IPS DF 6.9 (cell line): Measurements from ENCODE around the gene LDB2.

ENCODE experiments used
- DNase-seq: peaks from one replicate; pipeline ENCODE4 v3.0.0-alpha.2; 2013; ENCODE audit warnings: low read depth, low spot score
- H3K27ac ChIP-seq: one replicate; pipeline ENCODE4 v1.5.1; 2013; ENCODE audit warnings: low read length, control low read depth
- H3K27me3 ChIP-seq: 2 replicates; pipeline ENCODE4 v1.6.1; 2013; ENCODE audit warnings: mild to moderate bottlenecking, low read length; ENCODE audit not compliant: control insufficient read depth, insufficient read depth
- H3K36me3 ChIP-seq: 2 replicates; pipeline ENCODE4 v1.6.1; 2013; ENCODE audit warnings: low read length; ENCODE audit not compliant: control insufficient read depth, insufficient read depth
- H3K4me1 ChIP-seq: 2 replicates; pipeline ENCODE4 v1.6.1; 2013; ENCODE audit warnings: low read length; ENCODE audit not compliant: control insufficient read depth, insufficient read depth
- H3K4me3 ChIP-seq: 2 replicates; pipeline ENCODE4 v1.5.1; 2013; ENCODE audit warnings: mild to moderate bottlenecking, low read length
- H3K9me3 ChIP-seq: 2 replicates; pipeline ENCODE4 v1.6.1; 2013; ENCODE audit warnings: low read length, inconsistent platforms; ENCODE audit not compliant: control insufficient read depth, insufficient read depth
- WGBS: extraction: QIAGEN DNeasy Blood & Tissue Kit; methylation state at CpG from one replicate; pipeline ENCODE4 v1.1.7; 2013; ENCODE audit warnings: mixed read lengths, missing lambda C conversion rate; ENCODE audit not compliant: insufficient read length, insufficient coverage; 5-methylcytosine and 5-hydroxymethylcytosine counted together

LDB2 gene

GRCh38 chr4:16785793-16786527, 112.5 kb downstream of the LDB2 start:
- no peaks in the 10 kb centered on the region; the same call in 1 of the 2 replicates for H3K36me3 ChIP-seq
- H3K4me1 ChIP-seq = peaks cover 7% of the 10 kb centered on the region; the same call in 1 of the 2 replicates
- no peak for DNase-seq
- H3K9me3 ChIP-seq = no peaks in the 10 kb centered on the region
- no peak overlapping the region for H3K27ac ChIP-seq
- no CpG with 5 or more reads among the region's 6 CpGs for WGBS
- no peak overlapping the region for H3K4me3 ChIP-seq
- H3K27me3 ChIP-seq = no peaks in the 10 kb centered on the region; the same call in 1 of the 2 replicates

GRCh38 chr4:16783119-16783518, 115.3 kb downstream of the LDB2 start:
- H3K27ac ChIP-seq = no peak overlapping the region
- no peak for DNase-seq

GRCh38 chr4:16779028-16779675, 119.3 kb downstream of the LDB2 start:
- H3K36me3 ChIP-seq = no peaks in the 10 kb centered on the region; the same call in 1 of the 2 replicates
- H3K4me1 ChIP-seq = peaks cover 10% of the 10 kb centered on the region; the same call in 1 of the 2 replicates
- WGBS = no CpG with 5 or more reads among the region's 10 CpGs
- DNase-seq = no peak
- no peaks in the 10 kb centered on the region for H3K9me3 ChIP-seq
- H3K27ac ChIP-seq = no peak overlapping the region
- no peak overlapping the region for H3K4me3 ChIP-seq
- H3K27me3 ChIP-seq = no peaks in the 10 kb centered on the region; the same call in 1 of the 2 replicates

More at GRCh38 chr4:16783119-16783518, 115.3 kb downstream of the LDB2 start:
- Histone ChIP-seq H3K36me3 (no peaks in the 10 kb centered on the region; the same call in 1 of the 2 replicates), H3K4me1 (peaks cover 7% of the 10 kb centered on the region; the same call in 1 of the 2 replicates), H3K4me3 (no peak overlapping the region), H3K9me3 (no peaks in the 10 kb centered on the region), H3K27me3 (no peaks in the 10 kb centered on the region; the same call in 1 of the 2 replicates)
- WGBS = no CpG with 5 or more reads among the region's 4 CpGs

DNA sequence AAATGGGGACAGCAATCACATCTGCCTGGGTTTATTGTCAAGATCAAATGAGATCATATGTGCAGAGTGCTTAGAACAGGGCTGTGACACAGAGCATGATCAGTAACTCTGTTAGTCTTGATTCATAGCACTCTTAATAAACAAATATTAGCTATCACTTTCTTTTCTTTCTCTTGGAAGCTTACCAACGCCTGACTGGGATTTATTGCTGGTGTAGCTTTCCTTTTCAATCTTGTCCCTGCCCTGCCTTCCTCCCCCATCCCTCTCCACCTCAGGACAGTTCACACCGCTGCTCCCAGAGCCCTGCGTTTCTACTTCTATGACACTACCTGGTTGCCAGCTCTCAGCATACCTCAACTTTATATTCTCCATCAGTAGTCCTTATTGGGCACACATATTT, 120.7 kb downstream of the LDB2 start:
- Histone ChIP-seq H3K36me3 (no peaks in the 10 kb centered on the region; the same call in 1 of the 2 replicates), H3K9me3 (no peaks in the 10 kb centered on the region), H3K4me1 (peaks cover 3% of the 10 kb centered on the region; the same call in 1 of the 2 replicates), H3K27me3 (no peaks in the 10 kb centered on the region; the same call in 1 of the 2 replicates), H3K4me3 (no peak overlapping the region), H3K27ac (no peak overlapping the region)
- WGBS = no CpG with 5 or more reads among the region's 3 CpGs
- no peak for DNase-seq

GRCh38 chr4:16775411-16776154, 122.9 kb downstream of the LDB2 start:
- no peak overlapping the region for H3K27ac ChIP-seq
- H3K36me3 ChIP-seq = no peaks in the 10 kb centered on the region; the same call in 1 of the 2 replicates
- no peak overlapping the region for H3K4me3 ChIP-seq
- H3K27me3 ChIP-seq = no peaks in the 10 kb centered on the region
- no peaks in the 10 kb centered on the region for H3K9me3 ChIP-seq
- DNase-seq = no peak
- WGBS = no CpG with 5 or more reads among the region's 5 CpGs
- peaks cover 3% of the 10 kb centered on the region; the same call in 1 of the 2 replicates for H3K4me1 ChIP-seq

GRCh38 chr4:16772366-16772850, 126.0 kb downstream of the LDB2 start:
- Histone ChIP-seq H3K27ac (no peak overlapping the region), H3K27me3 (no peaks in the 10 kb centered on the region), H3K4me1 (peaks cover 3% of the 10 kb centered on the region; the same call in 1 of the 2 replicates), H3K36me3 (no peaks in the 10 kb centered on the region; the same call in 1 of the 2 replicates), H3K9me3 (no peaks in the 10 kb centered on the region), H3K4me3 (no peak overlapping the region)
- no peak for DNase-seq
- WGBS = no CpG with 5 or more reads among the region's 2 CpGs

DNA sequence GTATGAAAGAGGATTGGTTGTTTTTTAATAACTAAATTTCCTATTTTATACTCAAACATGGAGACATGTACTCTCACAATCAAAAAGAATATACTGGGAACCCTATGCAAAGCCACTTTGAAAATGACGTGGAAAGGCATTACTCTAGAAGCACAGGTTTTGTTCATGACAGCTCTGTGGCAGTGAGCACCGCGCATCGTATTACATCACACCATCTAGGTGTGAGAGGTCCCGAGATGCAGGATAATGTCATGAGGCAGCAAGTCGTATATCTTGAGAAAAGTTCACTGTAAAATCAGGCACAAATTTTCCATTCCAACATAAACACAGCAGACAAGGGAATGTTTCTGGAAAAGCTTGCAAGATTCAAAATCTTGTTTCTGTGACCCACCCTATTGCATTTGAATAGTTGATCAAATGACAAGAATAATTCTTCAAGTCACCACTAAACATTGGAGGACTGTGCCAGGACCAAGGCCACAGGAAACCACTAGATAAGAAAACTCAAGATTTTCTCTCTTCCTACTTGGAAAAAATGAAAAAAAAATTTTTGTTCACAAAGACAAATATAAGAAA, 127.6 kb downstream of the LDB2 start:
- no peak overlapping the region for H3K4me3 ChIP-seq
- H3K9me3 ChIP-seq = no peaks in the 10 kb centered on the region
- no CpG with 5 or more reads among the region's 6 CpGs for WGBS
- H3K27me3 ChIP-seq = no peaks in the 10 kb centered on the region
- H3K4me1 ChIP-seq = peaks cover 1% of the 10 kb centered on the region; the same call in 1 of the 2 replicates
- no peaks in the 10 kb centered on the region; the same call in 1 of the 2 replicates for H3K36me3 ChIP-seq
- DNase-seq = no peak
- no peak overlapping the region for H3K27ac ChIP-seq

GRCh38 chr4:16767861-16768260, 130.6 kb downstream of the LDB2 start:
- Histone ChIP-seq H3K4me1 (no peaks in the 10 kb centered on the region), H3K27ac (no peak overlapping the region), H3K27me3 (no peaks in the 10 kb centered on the region), H3K9me3 (no peaks in the 10 kb centered on the region), H3K36me3 (no peaks in the 10 kb centered on the region; the same call in 1 of the 2 replicates), H3K4me3 (no peak overlapping the region)
- no peak for DNase-seq
- WGBS = no CpG with 5 or more reads among the region's 3 CpGs

DNA sequence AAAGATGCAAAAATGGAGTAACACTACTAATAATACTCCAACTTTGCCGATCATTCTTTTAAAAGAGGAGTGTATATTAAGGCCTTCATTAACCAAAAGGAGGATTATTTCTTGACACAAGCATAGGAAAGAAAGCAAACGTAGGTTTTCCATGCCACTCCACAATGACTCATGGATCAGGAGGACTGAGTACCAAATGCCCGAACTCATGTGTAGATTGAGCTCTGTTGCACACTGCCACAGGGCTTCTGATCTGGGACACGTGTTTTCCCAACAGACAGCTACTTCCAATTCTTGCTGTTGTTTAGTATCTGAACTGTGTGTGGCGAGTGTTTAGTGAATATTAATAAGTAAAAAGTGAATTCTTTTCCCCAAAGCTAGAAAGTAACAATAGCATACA, 131.2 kb downstream of the LDB2 start:
- no CpG with 5 or more reads among the region's 5 CpGs for WGBS
- Histone ChIP-seq H3K36me3 (no peaks in the 10 kb centered on the region), H3K27ac (no peak overlapping the region), H3K4me1 (no peaks in the 10 kb centered on the region), H3K9me3 (no peaks in the 10 kb centered on the region), H3K4me3 (no peak overlapping the region), H3K27me3 (no peaks in the 10 kb centered on the region)
- no peak for DNase-seq

- no peaks in the 10 kb centered on the region for H3K4me1 ChIP-seq
- no peak for DNase-seq
- no CpG with 5 or more reads among the region's 5 CpGs for WGBS
- H3K27me3 ChIP-seq = no peaks in the 10 kb centered on the region
- H3K36me3 ChIP-seq = no peaks in the 10 kb centered on the region
- no peaks in the 10 kb centered on the region for H3K9me3 ChIP-seq
- H3K4me3 ChIP-seq = no peak overlapping the region
- no peak overlapping the region for H3K27ac ChIP-seq
Measured at GRCh38 chr4:16765546-16765945, 132.9 kb downstream of the LDB2 start.
